HK-2 (cell line): Measurements from ENCODE around the gene NRDC.
"Not testable (repeated sequence)": the region's sequence is repeated elsewhere in the genome, so short reads cannot be mapped to it uniquely, and the experiment has no call there.

Experiments
- DNase-seq: peaks from one replicate; pipeline ENCODE4 v3.0.0-alpha.2; 2018; ENCODE audit not compliant: unreplicated experiment

NRDC gene

GRCh38 chr1:51842261-51842660, 36.3 kb downstream of the NRDC start:
- DNase-seq: no peak

- no peak for DNase-seq
Observed at GRCh38 chr1:51840743-51841461, 37.6 kb downstream of the NRDC start.

GRCh38 chr1:51840182-51840581, 38.3 kb downstream of the NRDC start:
- DNase-seq: no peak

- DNase-seq: no peak
Observed at GRCh38 chr1:51839094-51839493, 39.4 kb downstream of the NRDC start.

GRCh38 chr1:51837243-51837642, 41.3 kb downstream of the NRDC start:
- DNase-seq: no peak

GRCh38 chr1:51833700-51834099, 44.8 kb downstream of the NRDC start:
- no peak for DNase-seq

- DNase-seq: no peak
Observed at GRCh38 chr1:51829058-51829457, 49.5 kb downstream of the NRDC start.

GRCh38 chr1:51819810-51820209, 58.7 kb downstream of the NRDC start:
- DNase-seq: no peak

GRCh38 chr1:51819021-51819420, 59.5 kb downstream of the NRDC start:
- not testable (repeated sequence) for DNase-seq

GRCh38 chr1:51818487-51818886, 60.0 kb downstream of the NRDC start:
- DNase-seq: no peak

GRCh38 chr1:51814513-51814912, 64.0 kb downstream of the NRDC start:
- DNase-seq: no peak

- no peak for DNase-seq
Observed at GRCh38 chr1:51799372-51799771, 79.2 kb downstream of the NRDC start.

GRCh38 chr1:51794868-51795267, 83.7 kb downstream of the NRDC start:
- DNase-seq: no peak

GRCh38 chr1:51794260-51794659, 84.3 kb downstream of the NRDC start:
- no peak for DNase-seq

GRCh38 chr1:51792864-51793263, 85.7 kb downstream of the NRDC start:
- DNase-seq: no peak

GRCh38 chr1:51791888-51792287, 86.6 kb downstream of the NRDC start:
- DNase-seq: no peak

GRCh38 chr1:51790385-51790784, 88.1 kb downstream of the NRDC start:
- no peak for DNase-seq

- DNase-seq: no peak
Observed at GRCh38 chr1:51789342-51789741, 89.2 kb downstream of the NRDC start.

GRCh38 chr1:51788938-51789337, 89.6 kb downstream of the NRDC start:
- DNase-seq: no peak

- DNase-seq: no peak
Observed at GRCh38 chr1:51784997-51785421, 93.5 kb downstream of the NRDC start.

GRCh38 chr1:51780927-51781326, 97.6 kb downstream of the NRDC start:
- DNase-seq: no peak

GRCh38 chr1:51776408-51776807, 102.1 kb downstream of the NRDC start:
- DNase-seq: no peak

GRCh38 chr1:51768971-51769588, 109.4 kb downstream of the NRDC start:
- DNase-seq: no peak

GRCh38 chr1:51761351-51761750, 117.2 kb downstream of the NRDC start:
- no peak for DNase-seq
